IPS-11a (cell line): ENCODE results near the gene ROBO1.
"Not testable (repeated sequence)": the region's sequence is repeated elsewhere in the genome, so short reads cannot be mapped to it uniquely, and the experiment has no call there.

Experiments
- H3K4me3 ChIP-seq: one replicate; pipeline ENCODE4 v1.5.1; 2013; ENCODE audit warnings: low read depth, low read length, control low read depth

ROBO1 gene

DNA sequence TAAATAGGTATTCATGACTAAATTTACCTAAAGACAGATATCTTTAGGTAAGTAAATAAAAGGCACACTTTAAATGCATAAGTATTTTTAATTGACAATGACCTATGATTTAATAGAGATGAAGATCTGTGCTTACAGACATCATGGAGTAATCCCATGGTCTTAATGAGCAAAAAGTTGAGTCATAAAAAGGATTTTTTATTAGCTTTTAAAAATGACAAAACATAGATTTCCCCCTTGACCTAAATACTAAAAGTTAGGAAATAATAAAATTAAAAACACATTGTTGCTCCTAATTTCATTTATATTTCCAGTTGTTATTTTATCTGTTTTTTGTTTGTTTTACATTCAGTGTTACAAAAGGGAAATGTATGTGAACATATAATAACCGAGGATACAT lies 1005.7 kb downstream of the ROBO1 start:
- H3K4me3 ChIP-seq, result no peak overlapping the region

- H3K4me3 ChIP-seq, result no peak overlapping the region
Observed at GRCh38 chr3:78761126-78761525, 1006.7 kb downstream of the ROBO1 start.

GRCh38 chr3:78757731-78758130 lies 1010.1 kb downstream of the ROBO1 start:
- H3K4me3 ChIP-seq, result no peak overlapping the region

- H3K4me3 ChIP-seq, result no peak overlapping the region
Observed at GRCh38 chr3:78754066-78754743, 1013.6 kb downstream of the ROBO1 start.

GRCh38 chr3:78751266-78751665 lies 1016.5 kb downstream of the ROBO1 start:
- H3K4me3 ChIP-seq, result no peak overlapping the region

GRCh38 chr3:78750291-78750690 lies 1017.5 kb downstream of the ROBO1 start:
- H3K4me3 ChIP-seq, result not testable (repeated sequence)

GRCh38 chr3:78749056-78749455 lies 1018.7 kb downstream of the ROBO1 start:
- H3K4me3 ChIP-seq, result no peak overlapping the region

GRCh38 chr3:78745847-78746246 lies 1022.0 kb downstream of the ROBO1 start:
- H3K4me3 ChIP-seq, result no peak overlapping the region

DNA sequence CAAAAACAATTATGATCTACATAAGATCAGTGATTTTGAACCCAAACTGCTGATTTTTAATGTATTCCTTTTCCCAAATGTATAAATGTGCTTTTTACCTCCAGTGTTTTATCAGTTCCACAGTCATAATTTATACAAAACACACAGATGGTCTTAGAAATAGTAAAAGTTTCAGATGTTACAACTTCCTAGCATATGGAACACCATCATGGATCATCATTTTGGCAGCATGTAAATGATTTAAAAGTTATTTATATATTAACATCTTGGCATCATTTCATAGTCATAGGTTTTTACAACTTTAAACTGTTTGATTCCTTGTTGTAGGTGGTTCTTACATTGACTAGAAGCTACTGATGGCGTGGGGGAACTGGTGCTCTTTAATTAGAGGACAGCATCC lies 1025.3 kb downstream of the ROBO1 start:
- H3K4me3 ChIP-seq, result no peak overlapping the region

DNA sequence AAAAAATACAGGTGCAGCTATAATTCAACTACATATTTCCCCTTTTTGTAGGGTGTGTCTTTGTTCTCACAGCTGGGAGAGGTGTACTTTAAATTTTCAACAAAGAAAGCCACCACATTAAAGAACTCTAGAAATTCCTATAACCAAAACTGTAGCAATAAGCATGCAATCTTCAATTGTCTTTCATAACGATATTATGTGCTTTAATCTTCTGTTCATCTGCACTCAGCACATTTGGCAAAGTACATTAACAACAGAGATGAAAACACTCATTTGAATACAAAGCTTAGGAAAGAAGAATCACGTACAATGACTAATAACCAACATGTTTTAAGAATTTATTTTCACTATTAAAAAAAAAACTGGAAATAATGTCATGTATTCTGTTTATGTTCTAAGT lies 1025.8 kb downstream of the ROBO1 start:
- H3K4me3 ChIP-seq, result no peak overlapping the region

- no peak overlapping the region for H3K4me3 ChIP-seq
Observed at GRCh38 chr3:78741066-78741645, 1026.6 kb downstream of the ROBO1 start.

DNA sequence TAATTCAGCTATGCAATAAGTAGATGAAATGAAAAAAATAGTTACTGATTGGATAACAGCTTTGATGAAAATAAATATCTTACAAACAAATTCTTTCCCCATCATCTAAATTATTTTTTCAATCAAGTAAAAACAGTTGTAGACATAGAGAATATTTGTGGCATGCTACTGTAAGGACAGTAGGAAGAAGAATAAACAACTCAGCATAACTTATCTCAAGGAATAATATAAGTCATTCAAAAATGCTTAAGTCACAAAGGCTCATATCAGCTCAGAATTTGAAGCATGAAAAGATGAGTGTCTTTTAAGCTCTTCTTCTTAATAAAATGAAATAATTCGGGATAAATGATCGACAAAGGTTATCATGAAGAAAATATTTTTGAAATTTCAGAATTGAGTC lies 1029.0 kb downstream of the ROBO1 start:
- no peak overlapping the region for H3K4me3 ChIP-seq

DNA sequence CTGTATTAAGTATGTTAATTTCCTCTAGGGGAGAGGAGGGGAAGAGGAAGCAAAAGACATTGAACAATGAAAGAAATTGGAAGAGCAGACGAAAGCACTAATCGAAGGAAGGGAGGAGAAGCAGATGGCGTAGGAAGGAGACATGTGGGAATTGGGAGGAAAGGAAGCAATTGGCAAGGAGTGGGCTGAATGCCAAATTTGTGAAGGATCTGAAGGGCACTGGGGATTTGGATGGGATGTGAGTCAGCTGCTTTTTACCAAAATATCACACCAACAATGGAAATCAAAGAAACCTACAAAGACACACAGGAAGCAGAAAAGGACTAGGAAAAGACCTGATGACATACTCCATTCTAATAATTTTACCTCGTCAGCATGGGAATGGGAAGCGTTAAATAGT lies 1029.8 kb downstream of the ROBO1 start:
- H3K4me3 ChIP-seq, result no peak overlapping the region

DNA sequence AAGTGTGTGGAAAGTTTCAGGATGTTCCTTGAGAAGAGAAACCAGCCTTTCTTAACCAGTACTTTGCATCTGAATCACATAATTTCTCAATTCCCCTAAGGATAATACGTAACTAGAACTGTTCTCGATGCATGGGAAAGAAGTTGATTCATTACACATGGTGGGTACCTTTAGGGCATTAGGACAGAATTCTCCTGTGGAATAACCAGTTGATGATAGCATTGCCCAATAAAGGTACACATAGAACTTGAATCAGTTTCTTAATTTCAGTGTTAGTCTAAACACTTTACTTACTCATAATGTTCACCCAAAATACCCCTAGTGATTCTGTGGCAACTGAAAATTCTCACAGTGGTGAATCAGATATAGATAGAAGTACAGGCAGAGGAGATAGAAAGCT lies 1030.9 kb downstream of the ROBO1 start:
- H3K4me3 ChIP-seq, result no peak overlapping the region

DNA sequence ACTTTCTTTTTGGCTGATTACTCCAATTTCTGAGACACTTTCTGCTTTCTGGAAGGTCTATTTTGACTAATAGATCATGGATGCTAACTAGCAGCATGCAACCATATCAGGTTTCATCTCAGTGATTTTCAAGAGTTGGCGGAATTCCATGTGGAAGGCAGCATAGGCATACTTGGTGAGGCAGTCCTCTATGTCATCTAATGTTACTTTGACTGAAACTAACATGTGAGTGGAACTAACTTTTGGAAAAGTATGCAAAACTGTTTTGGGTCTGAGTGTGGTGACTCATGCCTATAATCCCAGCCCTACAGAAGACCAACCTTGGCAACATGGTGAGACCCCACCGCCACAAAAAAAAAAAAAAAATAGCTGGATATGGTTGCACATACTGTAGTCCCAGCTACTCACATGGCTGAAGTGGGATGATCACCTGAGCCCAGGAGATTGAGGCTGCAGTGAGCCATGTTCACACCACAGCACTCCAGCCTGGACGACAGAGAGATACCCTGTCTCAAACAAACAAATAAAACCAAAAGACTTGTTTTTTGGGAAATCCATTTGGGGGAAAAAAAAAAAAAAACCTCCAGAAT lies 1033.7 kb downstream of the ROBO1 start:
- H3K4me3 ChIP-seq, result no peak overlapping the region

DNA sequence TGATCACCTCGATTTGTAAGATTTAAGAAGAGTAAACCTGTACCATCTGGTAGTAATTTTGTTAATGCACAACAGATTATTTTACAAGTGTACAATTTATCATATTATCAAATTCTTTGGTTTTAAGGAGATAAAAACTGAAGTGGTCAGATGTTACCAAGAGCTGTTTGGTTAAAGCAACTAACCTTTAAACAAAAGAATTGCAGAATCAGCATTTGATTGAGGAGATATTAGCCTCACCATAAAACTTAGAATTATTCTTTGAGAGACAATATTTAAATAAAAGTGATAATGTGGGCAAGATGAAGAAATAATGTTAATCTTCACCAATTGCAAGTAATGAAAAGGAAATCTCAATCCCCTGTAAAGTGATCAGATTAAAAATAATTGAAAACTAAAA lies 1034.9 kb downstream of the ROBO1 start:
- no peak overlapping the region for H3K4me3 ChIP-seq

GRCh38 chr3:78732471-78732870 lies 1035.3 kb downstream of the ROBO1 start:
- H3K4me3 ChIP-seq, result no peak overlapping the region

- no peak overlapping the region for H3K4me3 ChIP-seq
Observed at GRCh38 chr3:78729946-78730345, 1037.9 kb downstream of the ROBO1 start.

GRCh38 chr3:78728406-78729145 lies 1039.2 kb downstream of the ROBO1 start:
- H3K4me3 ChIP-seq, result no peak overlapping the region

GRCh38 chr3:78726545-78726944 lies 1041.3 kb downstream of the ROBO1 start:
- H3K4me3 ChIP-seq, result no peak overlapping the region

DNA sequence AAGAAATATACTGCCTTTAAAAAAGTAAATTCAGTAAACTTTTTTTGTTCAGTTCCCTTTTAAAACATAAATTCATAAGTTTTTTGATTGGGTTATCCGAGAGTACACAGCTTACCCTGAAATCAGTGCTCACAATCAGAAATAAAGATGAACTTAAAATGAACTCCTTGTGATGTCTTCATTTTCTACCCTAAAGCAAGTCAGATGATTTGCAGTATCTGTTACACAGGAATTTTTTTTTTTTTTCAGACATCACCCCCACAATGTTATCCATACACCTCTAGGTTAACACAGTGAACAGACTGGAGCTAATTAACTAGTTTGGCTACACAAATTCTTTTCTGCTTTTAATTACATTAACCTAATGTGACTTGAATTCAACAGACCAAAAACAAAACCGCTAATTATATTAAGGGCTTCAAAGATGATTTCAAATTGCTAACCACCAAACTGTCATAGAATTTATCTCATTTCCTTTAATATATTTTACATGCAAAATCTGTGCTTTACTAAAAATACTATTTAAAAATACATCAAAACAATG lies 1042.0 kb downstream of the ROBO1 start:
- H3K4me3 ChIP-seq, result no peak overlapping the region

DNA sequence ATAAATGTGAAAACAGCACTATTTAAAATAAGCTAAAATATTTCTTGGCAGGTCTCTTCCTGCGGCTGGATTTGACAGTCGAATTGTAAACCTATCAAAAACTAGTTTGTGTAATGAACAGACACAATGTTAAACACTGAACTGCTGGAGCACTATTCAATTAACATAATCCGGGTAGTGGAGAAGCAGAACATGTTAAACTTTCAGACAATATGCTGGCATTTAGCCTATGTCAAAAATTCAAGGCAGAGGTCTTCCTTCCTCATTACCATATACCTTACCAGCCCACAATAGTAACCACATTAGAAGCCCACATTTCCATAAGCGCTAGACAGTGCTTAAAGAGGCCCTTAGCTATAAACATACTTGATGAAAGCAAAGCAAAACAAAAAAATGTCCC lies 1042.9 kb downstream of the ROBO1 start:
- H3K4me3 ChIP-seq, result no peak overlapping the region
